Lung (tissue), 12 donors: ENCODE results near the gene FRAS1. TPM values are rescaled to one million over a fixed set of nuclear protein-coding genes. Genes with fewer than 3 reads are reported as not detected.

ENCODE experiments used
- ATAC-seq: fragments of 200-7000 bp; cut with Tn5 transposase; one replicate; pipeline ENCODE4 v1.9.1; 2020; ENCODE audit warnings: moderate number of reproducible peaks; ENCODE audit not compliant: insufficient read depth, low FRiP score
- DNase-seq, 3 donors: peaks; one replicate each; pipeline ENCODE4 v3.0.0-alpha.2; 2013 to 2017
- H3K27ac ChIP-seq, 2 donors: one replicate each; pipeline ENCODE4 v1.5.1; 2013; ENCODE audit warnings: mild to moderate bottlenecking in 2 of 2, moderate library complexity in 2 of 2, control low read depth in 1 of 2, inconsistent platforms in 1 of 2, low read depth in 1 of 2, low read length in 1 of 2
- H3K27me3 ChIP-seq, 3 donors: one replicate each; pipeline ENCODE4 v1.5.1; 2013; ENCODE audit warnings: low read length in 2 of 3; ENCODE audit not compliant: control insufficient read depth in 3 of 3, insufficient read depth in 3 of 3
- H3K36me3 ChIP-seq, 4 donors: one replicate each; pipeline ENCODE4 v1.5.1; 2013; ENCODE audit warnings: low read length in 4 of 4, mild to moderate bottlenecking in 1 of 4, moderate library complexity in 1 of 4; ENCODE audit not compliant: control insufficient read depth in 4 of 4, insufficient read depth in 4 of 4
- H3K4me1 ChIP-seq, 5 donors: one replicate each; pipeline ENCODE4 v1.5.1; 2013; ENCODE audit warnings: low read length in 5 of 5, mild to moderate bottlenecking in 2 of 5, moderate library complexity in 1 of 5; ENCODE audit not compliant: control insufficient read depth in 5 of 5, insufficient read depth in 5 of 5
- H3K4me3 ChIP-seq: one replicate; pipeline ENCODE4 v1.5.1; 2013; ENCODE audit warnings: mild to moderate bottlenecking, control low read depth, moderate library complexity
- H3K9ac ChIP-seq, 2 donors: one replicate each; pipeline ENCODE4 v1.5.1; 2013; ENCODE audit warnings: low read length in 2 of 2, control low read depth in 1 of 2; ENCODE audit not compliant: insufficient read depth in 1 of 2
- H3K9me3 ChIP-seq, 4 donors: one replicate each; pipeline ENCODE4 v1.5.1; 2013; ENCODE audit warnings: low read length in 3 of 4, mild to moderate bottlenecking in 1 of 4, moderate library complexity in 1 of 4; ENCODE audit not compliant: control insufficient read depth in 4 of 4, insufficient read depth in 3 of 4
- CTCF ChIP-seq: IDR thresholded peaks from 2 replicates; pipeline ENCODE4 v1.5.1; 2012; ENCODE audit warnings: mild to moderate bottlenecking; ENCODE audit errors: control extremely low read depth, extremely low read depth
- WGBS, 2 donors: extraction: QIAGEN DNeasy Blood & Tissue Kit; methylation state at CpG; one replicate each; pipeline ENCODE4 v1.1.7; 2013; 5-methylcytosine and 5-hydroxymethylcytosine counted together
- polyA plus RNA-seq, 2 donors: library from polyadenylated mRNA; stranded (reverse); fragments of 200-250 nt; gene quantifications; one replicate each; pipeline ENCODE4 v1.2.1, GENCODE V29; 2013
- total RNA-seq, 2 donors: library from RNA; depleted of rRNA in 1 of 2; stranded (reverse); fragments of >200 nt in 1 of 2; gene quantifications; one replicate each; pipeline ENCODE4 v1.2.1, GENCODE V29; 2014 to 2021
- donor health status: control.
- donor health status: control.
- donor health status: Bipolar disorder and iron deficiency.
- donor health status: healthy.
- donor health status: DM: yes; HTN: yes; CAD: no.

FRAS1 gene
- total and polyA plus RNA-seq, 4 donors: 0.45 to 53.8 (median 6.9) TPM

- DNase-seq: no peak
Observed at GRCh38 chr4:78288327-78288726, 231.2 kb downstream of the FRAS1 start.

GRCh38 chr4:78291277-78291676 is 234.2 kb downstream of the FRAS1 start:
- Histone ChIP-seq H3K27me3 (no peaks in the 10 kb centered on the region), H3K9ac (no peak overlapping the region), H3K27ac (no peak overlapping the region), H3K4me3 (no peak overlapping the region), H3K9me3 (no peaks in the 10 kb centered on the region), H3K36me3 (peaks cover 0 to 6% (median 2%) of the 10 kb centered on the region in 4 donors), H3K4me1 (peaks cover 0 to 26% (median 11%) of the 10 kb centered on the region in 5 donors)
- no peak for DNase-seq
- no peak for TF ChIP-seq CTCF
- ATAC-seq: no peak
- 90 to 91% methylated on average over 3 of the region's 3 CpGs for WGBS, 2 donors

More at GRCh38 chr4:78288327-78288726, 231.2 kb downstream of the FRAS1 start:
- whole genome bisulfite sequencing, 2 donors: 71 to 81% methylated on average over 2 of the region's 2 CpGs
- peaks cover 1 to 10% (median 2%) of the 10 kb centered on the region in 5 donors for H3K4me1 ChIP-seq
- H3K9me3 ChIP-seq: peaks cover 0 to 3% (median 0%) of the 10 kb centered on the region in 4 donors
- H3K36me3 ChIP-seq: peaks cover 0 to 6% (median 3%) of the 10 kb centered on the region in 4 donors
- H3K4me3 ChIP-seq: no peak overlapping the region
- H3K27ac ChIP-seq: no peak overlapping the region
- TF ChIP-seq CTCF: no peak
- ATAC-seq: no peak
- H3K27me3 ChIP-seq: no peaks in the 10 kb centered on the region
- H3K9ac ChIP-seq: no peak overlapping the region

- Histone ChIP-seq H3K36me3 (peaks cover 0 to 4% (median 1%) of the 10 kb centered on the region in 4 donors), H3K4me3 (no peak overlapping the region), H3K27ac (no peak overlapping the region), H3K27me3 (no peaks in the 10 kb centered on the region), H3K4me1 (peaks cover 2 to 36% (median 11%) of the 10 kb centered on the region in 5 donors), H3K9me3 (no peaks in the 10 kb centered on the region), H3K9ac (no peak overlapping the region)
- 85 to 92% methylated on average over 2 of the region's 2 CpGs for whole genome bisulfite sequencing, 2 donors
- TF ChIP-seq CTCF: no peak
- DNase-seq (no peak), ATAC-seq (no peak)
Observed at GRCh38 chr4:78292341-78292740, 235.2 kb downstream of the FRAS1 start.

GRCh38 chr4:78292856-78293255 is 235.7 kb downstream of the FRAS1 start:
- TF ChIP-seq CTCF: no peak
- no peaks in the 10 kb centered on the region for H3K36me3 ChIP-seq
- no peak for DNase-seq
- H3K27me3 ChIP-seq: no peaks in the 10 kb centered on the region
- ATAC-seq: no peak
- H3K27ac ChIP-seq: no peak overlapping the region
- no peak overlapping the region for H3K9ac ChIP-seq
- peaks cover 2 to 36% (median 11%) of the 10 kb centered on the region in 5 donors for H3K4me1 ChIP-seq
- H3K4me3 ChIP-seq: no peak overlapping the region
- H3K9me3 ChIP-seq: no peaks in the 10 kb centered on the region
- WGBS, 2 donors: 75 to 86% methylated on average over 2 of the region's 2 CpGs
